Epithelial cell of esophagus (primary cell): Measurements from ENCODE around the gene PLOD2.

ENCODE experiments used
- DNase-seq: peaks from one replicate; pipeline ENCODE4 v3.0.0; 2010; ENCODE audit warnings: low read depth
- H3K4me3 ChIP-seq: 2 replicates; pipeline ENCODE4 v1.5.1; 2011; ENCODE audit warnings: mild to moderate bottlenecking, low read length, control low read depth
- CTCF ChIP-seq: IDR thresholded peaks from 2 replicates; pipeline ENCODE4 v1.5.1; 2011; ENCODE audit warnings: low read depth, mild to moderate bottlenecking, low read length, control low read depth, inconsistent platforms; ENCODE audit not compliant: insufficient read depth; ENCODE audit errors: missing control alignments

The PLOD2 gene

GRCh38 chr3:146134348-146135117 is 26.5 kb downstream of the PLOD2 start:
- H3K4me3 ChIP-seq = no peak overlapping the region
- DNase-seq = peak; percentile 65
- TF ChIP-seq CTCF = no peak

- H3K4me3 ChIP-seq = no peak overlapping the region
- no peak for DNase-seq
- TF ChIP-seq CTCF = no peak
Observed at GRCh38 chr3:146133441-146133840, 27.5 kb downstream of the PLOD2 start.

- TF ChIP-seq CTCF = no peak
- peak; percentile 43 for DNase-seq
- H3K4me3 ChIP-seq = no peak overlapping the region
Observed at GRCh38 chr3:146131616-146132410, 29.2 kb downstream of the PLOD2 start.

GRCh38 chr3:146130881-146131371 is 30.1 kb downstream of the PLOD2 start:
- TF ChIP-seq CTCF = no peak
- no peak overlapping the region for H3K4me3 ChIP-seq
- DNase-seq = no peak

- no peak for TF ChIP-seq CTCF
- no peak for DNase-seq
Observed at GRCh38 chr3:146129750-146130149, 31.2 kb downstream of the PLOD2 start.

GRCh38 chr3:146128939-146129338 is 32.0 kb downstream of the PLOD2 start:
- DNase-seq = no peak
- no peak for TF ChIP-seq CTCF
- no peak overlapping the region for H3K4me3 ChIP-seq

More at GRCh38 chr3:146129750-146130149, 31.2 kb downstream of the PLOD2 start:
- H3K4me3 ChIP-seq = no peak overlapping the region
